ENCODE measurements around the gene ZBED5. TPM values are rescaled to one million over a fixed set of nuclear protein-coding genes. Genes with fewer than 3 reads are reported as not detected.

ZBED5 gene
- polyA plus RNA-seq, 3 donors: 8.1 to 45.8 (median 10.3) TPM

DNA sequence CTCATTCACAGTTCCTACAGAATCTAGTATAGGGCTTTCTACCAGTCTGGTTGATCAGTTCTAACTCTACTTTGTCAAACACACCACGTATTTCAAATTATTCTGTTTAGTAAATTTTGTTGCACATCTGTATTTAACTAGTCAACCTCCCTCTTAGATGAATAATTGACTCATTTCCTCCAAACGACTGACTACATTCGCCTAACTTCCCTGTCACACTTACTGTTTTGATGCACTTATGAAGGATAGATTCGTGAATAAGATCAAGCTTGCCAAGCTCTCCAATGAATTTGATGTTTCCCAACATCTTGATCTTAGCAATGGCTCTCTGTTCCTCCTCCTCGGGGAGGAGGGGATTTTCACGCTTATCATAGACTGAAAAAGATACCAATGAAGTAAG, 54.2 kb downstream of the ZBED5 start:
- peaks cover 77% of the 10 kb centered on the region for H3K79me2 ChIP-seq (ENCODE audit: insufficient read depth, low read length)
- DNase-seq: no peak
- TF ChIP-seq CTCF (IDR thresholded peaks at IDR 0.05): no peak
- H3K9me3 ChIP-seq (replicated peaks in 1 of 2; ENCODE audit: control insufficient read depth in 1 of 2, insufficient read depth in 1 of 2, low read length in 2 of 2): no peaks in the 10 kb centered on the region
- peaks cover 28 to 44% of the 10 kb centered on the region in 2 donors for H3K4me1 ChIP-seq (ENCODE audit: control insufficient read depth in 1 of 2, insufficient read depth in 2 of 2, low read length in 2 of 2)
- Mint-ChIP-seq H3K9me3 (no peaks in the 10 kb centered on the region), H3K4me1 (peaks cover 33% of the 10 kb centered on the region), H3K36me3 (peaks cover 84 to 86% of the 10 kb centered on the region in 2 donors), H3K27me3 (ENCODE audit: low read depth in 3 of 3) (no peaks in the 10 kb centered on the region), H3K4me3 (no peak overlapping the region), H3K27ac (peak overlapping the region in 3 of 7 donors; percentile 46 to 50 (median 48))
- no peaks in the 10 kb centered on the region for H3K27me3 ChIP-seq (ENCODE audit: control insufficient read depth in 2 of 2, insufficient read depth in 2 of 2, low read length in 2 of 2)
- H3K9ac ChIP-seq (ENCODE audit: insufficient read depth, low read length, poor library complexity, severe bottlenecking): no peak overlapping the region
- 80% methylated on average over 1 of the region's 6 CpGs for WGBS (ENCODE audit: insufficient coverage)
- H3K36me3 ChIP-seq (replicated peaks in 1 of 2; ENCODE audit: control insufficient read depth in 1 of 2, insufficient read depth in 2 of 2, low read length in 2 of 2): peaks cover 85 to 86% of the 10 kb centered on the region in 2 donors
- intact Hi-C loops (cut with micrococcal nuclease): loop anchor here in 1 of 2 donors (10.0 kb wide), 1 partner anchor 1041 kb away; the partner anchor contains the start of gene USP47
- H3K4me2 ChIP-seq (replicated peaks; ENCODE audit: extremely low read depth, low read length, poor library complexity, severe bottlenecking): no peak overlapping the region
- peak overlapping the region in 1 of 2 donors; percentile 42 for H3K27ac ChIP-seq (ENCODE audit: low read depth in 1 of 2, low read length in 2 of 2)
- H4K20me1 ChIP-seq (ENCODE audit: insufficient read depth, low read length): peaks cover 90% of the 10 kb centered on the region
- no peak overlapping the region for H3K4me3 ChIP-seq (replicated peaks in 1 of 3; ENCODE audit: low read depth in 2 of 3, low read length in 3 of 3)
- no peak overlapping the region for H2AFZ ChIP-seq (ENCODE audit: insufficient read depth, low read depth, low read length, poor library complexity, severe bottlenecking)

Other genes starting within 250 kb of the ZBED5 start
- 1 to 10 TPM; 3.0 to 4.9 (median 3.3) TPM for gene IRAG1, start 164.3 kb downstream of the ZBED5 start, polyA plus RNA-seq
- 10 to 100 TPM in 2 of 3 donors, 1 to 10 TPM in 1; 5.0 to 37.5 (median 18.3) TPM for gene CTR9, start 106.8 kb downstream of the ZBED5 start, polyA plus RNA-seq
- gene EIF4G2, start 49.1 kb downstream of the ZBED5 start, polyA plus RNA-seq: 100 to 1,000 TPM; 334 to 439 (median 386) TPM

Measured in CD14-positive monocyte (primary cell).